KBM-7 (cell line): ENCODE data around the gene SERPINB2.

Experiments used
- DNase-seq: peaks from one replicate; pipeline ENCODE4 v3.0.0-alpha.2; 2015
- in situ Hi-C: fragments of 300-500 bp; cut with MboI; formaldehyde crosslinking; loops from 2 replicates; pipeline ENCODE4 v1.14.3; 2020; ENCODE audit warnings: low sequenced_read_pairs, low pct_unique_long_range_greater_than_20kb, mixed read lengths

The SERPINB2 gene, protein sequence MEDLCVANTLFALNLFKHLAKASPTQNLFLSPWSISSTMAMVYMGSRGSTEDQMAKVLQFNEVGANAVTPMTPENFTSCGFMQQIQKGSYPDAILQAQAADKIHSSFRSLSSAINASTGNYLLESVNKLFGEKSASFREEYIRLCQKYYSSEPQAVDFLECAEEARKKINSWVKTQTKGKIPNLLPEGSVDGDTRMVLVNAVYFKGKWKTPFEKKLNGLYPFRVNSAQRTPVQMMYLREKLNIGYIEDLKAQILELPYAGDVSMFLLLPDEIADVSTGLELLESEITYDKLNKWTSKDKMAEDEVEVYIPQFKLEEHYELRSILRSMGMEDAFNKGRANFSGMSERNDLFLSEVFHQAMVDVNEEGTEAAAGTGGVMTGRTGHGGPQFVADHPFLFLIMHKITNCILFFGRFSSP

DNA sequence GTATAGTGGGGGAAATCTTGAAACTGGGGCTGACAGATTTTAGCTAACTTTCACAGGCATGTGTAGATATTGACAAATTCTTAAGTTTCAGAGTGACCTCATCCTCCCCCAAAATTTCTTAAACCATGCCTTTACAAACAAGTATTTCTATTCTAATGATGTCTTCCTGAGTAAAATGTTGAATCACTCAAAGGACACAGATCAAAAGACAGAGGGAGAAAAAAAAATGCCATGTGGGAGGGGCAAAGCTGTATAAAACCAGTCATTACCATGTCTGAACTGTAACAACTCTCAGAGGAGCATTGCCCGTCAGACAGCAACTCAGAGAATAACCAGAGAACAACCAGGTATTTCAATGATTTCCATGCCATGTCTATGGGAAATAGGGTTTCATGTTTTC lies at the start of gene SERPINB2:
SERPINB2 (plus strand) TSS at position 282 of the 400 bp plus-strand sequence. CDS start 3,740 bp downstream, outside the sequence.
- in situ Hi-C loops, result no loop called here
- no peak for DNase-seq

DNA sequence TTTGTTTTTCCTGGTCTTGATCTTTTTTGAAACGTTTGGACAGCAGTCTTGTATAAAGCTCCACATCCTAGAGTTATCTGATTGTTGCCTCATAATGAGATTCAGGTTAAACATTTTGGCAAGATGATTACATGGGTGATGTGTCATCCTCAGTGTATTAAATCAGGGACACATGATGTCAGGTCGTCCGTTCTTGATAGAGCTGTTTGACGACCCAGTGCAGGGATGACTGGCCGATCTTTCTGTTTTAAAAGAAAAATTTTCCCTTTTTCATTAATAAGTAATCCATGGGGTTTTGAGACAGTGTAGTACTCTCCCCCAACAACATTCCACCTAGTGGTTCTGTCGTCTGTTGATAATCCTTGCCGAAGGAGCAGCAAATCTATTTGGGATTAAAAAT lies 44.5 kb upstream of the SERPINB2 start:
- in situ Hi-C loops, result loop anchor here (25.0 kb wide), 1 partner anchor 331 kb away; no protein-coding TSS in a partner anchor
- no peak for DNase-seq

DNA sequence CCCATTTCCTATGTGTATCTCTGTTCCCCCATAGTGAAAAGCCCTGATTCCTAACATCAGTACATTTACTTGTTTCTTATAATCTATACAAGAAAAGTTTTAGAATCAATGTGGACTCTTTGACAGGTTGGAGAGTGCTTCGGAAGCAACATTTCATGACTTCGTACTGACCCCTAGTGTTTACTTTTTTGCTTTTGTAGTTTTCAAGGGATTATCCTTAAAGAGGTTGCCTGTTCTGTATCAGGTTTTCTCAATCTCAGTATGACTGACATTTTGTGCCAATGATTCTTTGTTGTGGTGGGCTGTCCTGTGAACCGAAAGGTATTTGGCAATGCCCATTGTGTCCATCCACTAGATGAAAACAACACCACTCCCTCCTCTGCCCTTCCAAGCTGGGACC lies 43.3 kb upstream of the SERPINB2 start:
- DNase-seq, result peak; percentile 51
- in situ Hi-C loops, result loop anchor here (25.0 kb wide), 1 partner anchor 332 kb away; no protein-coding TSS in a partner anchor

DNA sequence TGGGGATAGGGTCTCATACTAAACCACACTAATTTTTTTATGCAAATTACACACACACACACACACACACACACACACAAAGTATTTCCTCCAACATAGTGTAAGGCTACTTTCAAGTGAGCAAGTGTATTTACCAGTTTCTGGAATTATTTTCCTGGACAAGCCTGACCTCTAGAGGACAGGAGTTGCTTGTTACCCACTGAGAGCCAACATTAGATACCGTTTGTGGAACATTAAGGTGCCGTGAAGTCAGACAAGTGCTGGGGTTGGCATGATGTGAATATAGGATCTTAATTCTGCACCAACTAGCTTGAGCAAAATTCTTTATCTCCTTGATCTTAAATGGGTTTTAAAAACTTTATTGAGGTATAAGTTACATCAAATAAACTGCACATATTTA lies 39.3 kb upstream of the SERPINB2 start:
- peak; percentile 40 for DNase-seq
- in situ Hi-C loops, result loop anchor here (25.0 kb wide), 1 partner anchor 336 kb away; no protein-coding TSS in a partner anchor

DNA sequence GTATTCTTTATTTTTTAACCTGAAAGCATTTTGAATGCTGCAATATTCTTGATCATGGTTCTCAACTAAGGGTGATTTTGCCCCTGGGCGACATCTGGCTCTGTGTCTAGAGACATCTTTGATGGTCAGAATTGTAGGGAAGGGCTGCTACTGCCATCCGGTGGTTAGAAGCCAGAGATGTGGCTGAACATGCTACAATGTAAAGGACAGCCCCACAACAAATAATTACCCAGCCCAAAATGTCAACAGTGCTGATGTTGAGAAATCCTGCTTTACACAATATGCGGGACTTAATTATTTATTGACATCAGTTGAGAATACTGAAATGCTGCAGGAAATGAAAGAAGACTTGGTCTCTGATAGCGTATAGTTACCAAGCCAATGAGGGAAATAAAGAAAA lies 37.5 kb upstream of the SERPINB2 start:
- in situ Hi-C loops, result no loop called here
- DNase-seq, result peak; percentile 26

DNA sequence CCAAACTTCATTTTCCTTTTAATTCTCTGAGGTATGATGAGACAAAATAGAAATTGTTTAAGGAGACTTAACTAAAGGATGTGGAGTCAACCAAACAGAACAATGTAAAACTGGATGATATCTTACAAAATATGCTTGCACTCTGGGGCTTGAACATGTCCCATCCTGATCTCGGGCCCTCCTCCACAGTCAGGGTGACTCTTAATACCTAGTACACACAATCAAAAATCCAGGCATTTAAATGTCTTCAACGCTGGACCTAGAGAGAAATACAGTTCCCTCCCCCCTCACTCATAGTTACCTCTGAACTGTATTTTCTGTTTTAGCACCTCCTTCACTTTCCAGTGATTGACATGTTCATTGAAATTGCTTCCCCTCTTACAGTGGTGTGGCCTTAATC lies 36.9 kb upstream of the SERPINB2 start:
- no peak for DNase-seq
- in situ Hi-C loops, result no loop called here

DNA sequence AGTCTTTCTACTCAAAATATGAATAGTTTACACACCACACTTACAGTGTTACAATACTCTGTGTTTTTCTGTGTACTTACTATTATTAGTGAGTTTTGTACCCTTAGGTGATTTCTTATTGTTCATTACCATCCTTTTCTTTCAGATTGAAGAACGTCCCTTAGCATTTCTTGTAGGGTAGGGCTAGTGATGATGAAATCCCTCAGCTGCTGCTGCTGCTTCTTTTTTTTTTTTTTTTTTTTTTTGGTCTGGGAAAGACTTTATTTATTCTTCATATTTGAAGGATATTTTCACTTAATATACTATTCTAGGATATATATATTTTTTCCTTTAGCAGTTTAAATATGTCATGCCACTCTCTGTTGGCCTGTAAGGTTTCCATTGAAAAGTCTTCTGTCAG lies 29.0 kb upstream of the SERPINB2 start:
- in situ Hi-C loops, result no loop called here

DNA sequence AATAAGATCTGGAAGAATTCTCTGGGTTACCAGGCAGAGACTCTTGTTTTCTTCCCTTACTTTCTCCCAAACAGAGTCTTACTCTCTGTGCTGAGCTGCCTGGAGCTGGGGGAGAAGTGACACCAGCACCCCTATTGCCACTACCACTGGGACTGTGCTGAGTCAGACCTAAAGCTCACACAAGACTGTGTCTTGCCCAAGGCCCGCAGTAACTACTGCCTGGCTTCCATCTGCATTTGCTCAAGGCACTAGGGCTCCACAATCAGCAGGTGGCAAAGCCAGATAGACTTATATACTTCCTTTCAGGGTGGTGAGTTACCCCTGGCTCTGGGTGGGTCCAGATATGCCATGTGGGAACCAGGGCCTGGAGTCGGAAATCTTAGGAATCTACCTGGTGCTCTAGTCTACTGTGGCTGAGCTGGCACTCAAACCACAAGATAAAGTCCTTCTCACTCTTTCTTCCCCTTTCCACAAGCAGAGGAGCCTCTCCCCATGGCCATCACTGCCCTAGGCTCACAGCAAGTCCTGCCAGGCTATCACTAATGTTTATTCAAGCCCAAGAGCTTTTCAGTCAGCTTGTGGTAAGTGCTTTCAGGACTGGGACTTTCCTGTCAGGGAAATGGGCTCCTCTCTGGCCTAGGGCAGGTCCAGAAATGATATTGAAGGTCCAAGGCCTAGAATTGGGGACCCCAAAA lies 27.6 kb upstream of the SERPINB2 start:
- no peak for DNase-seq
- in situ Hi-C loops, result no loop called here

More for the DNA sequence above, 29.0 kb upstream of the SERPINB2 start:
- no peak for DNase-seq

DNA sequence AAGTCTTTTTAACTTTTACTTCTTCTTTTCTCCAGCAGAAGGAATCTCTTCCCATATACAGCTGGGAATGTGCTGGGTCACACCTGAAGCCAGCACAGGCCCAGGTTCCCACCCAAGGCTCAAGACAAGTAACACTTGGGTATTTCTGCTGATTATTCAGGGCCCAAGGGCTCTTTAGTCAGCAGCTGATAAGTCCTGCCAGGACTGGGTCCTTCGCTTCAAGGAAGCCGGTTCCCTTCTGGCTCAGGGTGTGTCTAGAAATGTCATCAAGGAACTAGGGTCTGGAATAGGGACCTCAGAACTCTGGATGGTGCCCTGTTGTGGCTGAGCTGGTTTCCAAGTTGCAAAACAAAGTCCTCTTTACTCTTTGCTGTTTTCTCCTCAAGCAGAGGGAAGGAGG lies 27.0 kb upstream of the SERPINB2 start:
- in situ Hi-C loops, result no loop called here
- DNase-seq, result no peak

DNA sequence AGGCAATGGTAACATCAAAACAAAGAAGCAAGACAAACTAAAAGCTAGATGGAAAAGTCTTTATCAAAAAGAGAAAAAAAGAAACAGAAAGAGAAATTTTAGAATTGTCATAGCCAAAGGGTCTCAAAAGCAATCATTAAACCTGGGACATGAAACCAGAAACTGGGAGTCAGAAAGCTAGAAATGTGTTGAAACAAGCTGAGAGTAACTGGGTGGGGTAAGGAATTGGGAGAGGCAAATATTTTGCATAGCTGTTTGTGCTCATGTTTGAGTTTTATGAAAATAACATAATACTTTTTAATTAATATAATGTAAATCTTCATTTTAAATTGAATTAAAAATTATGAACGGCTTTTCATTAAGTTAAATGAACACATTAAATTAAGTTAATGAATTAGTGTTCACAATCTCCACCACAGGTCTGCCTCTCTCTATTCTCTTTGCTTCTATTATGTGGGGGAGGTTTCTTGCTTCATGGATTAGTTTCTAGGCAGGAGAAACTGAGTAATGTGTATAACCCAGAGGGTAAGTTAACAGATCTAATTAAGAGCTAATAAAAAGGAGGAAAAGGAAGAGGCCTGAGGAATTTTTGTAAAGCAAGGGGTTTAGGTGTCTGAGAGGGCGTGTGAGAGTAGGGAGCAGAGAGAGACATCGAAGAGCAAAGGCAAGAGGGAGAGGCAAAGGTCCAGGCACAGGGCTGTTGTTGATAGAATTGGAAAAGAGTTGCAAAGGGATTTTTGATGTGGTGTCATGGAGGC lies 20.0 kb upstream of the SERPINB2 start:
- in situ Hi-C loops, result no loop called here
- DNase-seq, result no peak

DNA sequence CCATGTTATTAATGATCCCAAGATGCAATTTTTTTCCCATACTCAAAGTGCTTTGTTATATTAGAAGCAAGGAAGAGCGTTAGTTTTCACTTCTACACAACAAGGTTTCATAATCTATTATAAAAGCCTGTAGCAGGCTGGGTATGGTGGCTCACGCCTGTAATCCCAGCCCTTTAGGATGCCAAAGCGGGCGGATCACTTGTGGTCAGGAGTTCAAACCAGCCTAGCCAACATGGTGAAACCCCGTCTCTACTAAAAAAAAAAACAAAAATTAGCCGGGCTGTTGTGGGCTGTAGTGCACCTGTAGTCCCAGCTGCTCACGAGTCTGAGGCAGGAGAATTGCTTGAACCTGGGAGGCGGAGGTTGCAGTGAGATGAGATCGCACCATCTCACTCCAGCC lies 19.0 kb upstream of the SERPINB2 start:
- in situ Hi-C loops, result no loop called here
- no peak for DNase-seq

DNA sequence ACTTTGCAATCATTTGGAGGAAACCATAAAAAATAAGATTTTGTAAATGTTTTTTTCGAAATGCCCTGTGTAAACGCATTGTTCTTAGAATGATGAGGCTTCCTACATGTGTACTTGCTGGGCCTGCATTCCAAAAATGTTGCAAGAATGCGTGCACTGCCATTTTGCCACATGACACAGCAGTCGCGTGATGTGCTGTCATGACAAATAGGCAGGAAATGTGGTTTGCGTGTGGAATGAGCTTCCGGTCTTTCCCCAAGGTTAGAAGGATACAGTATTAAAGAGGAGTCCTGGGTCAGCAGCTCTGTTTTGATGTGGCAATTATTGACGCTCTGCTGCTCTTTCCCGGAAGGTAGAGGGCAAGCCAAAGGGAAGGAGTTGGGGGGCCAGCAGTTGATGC lies 18.1 kb upstream of the SERPINB2 start:
- peak; percentile 58 for DNase-seq
- in situ Hi-C loops, result no loop called here

DNA sequence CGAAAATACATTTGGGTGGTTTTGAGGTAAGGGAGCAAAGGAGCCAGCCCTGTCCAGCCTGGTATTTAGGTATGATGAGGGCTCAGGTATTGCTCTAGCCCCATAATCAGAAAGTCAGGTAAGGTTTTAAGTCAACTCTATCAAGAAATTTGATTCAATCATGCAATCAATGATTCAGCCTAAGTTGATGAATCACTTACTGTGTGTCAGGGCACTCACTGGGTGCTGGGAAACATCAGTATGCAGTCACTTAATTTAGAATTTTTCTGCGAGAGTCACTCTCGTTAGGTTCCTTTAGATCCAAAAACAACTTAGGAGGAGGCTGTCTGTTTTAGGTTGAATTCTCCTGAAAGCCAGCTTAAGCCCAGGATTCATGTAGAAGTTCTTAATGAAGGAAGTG lies 17.7 kb upstream of the SERPINB2 start:
- in situ Hi-C loops, result no loop called here
- no peak for DNase-seq

DNA sequence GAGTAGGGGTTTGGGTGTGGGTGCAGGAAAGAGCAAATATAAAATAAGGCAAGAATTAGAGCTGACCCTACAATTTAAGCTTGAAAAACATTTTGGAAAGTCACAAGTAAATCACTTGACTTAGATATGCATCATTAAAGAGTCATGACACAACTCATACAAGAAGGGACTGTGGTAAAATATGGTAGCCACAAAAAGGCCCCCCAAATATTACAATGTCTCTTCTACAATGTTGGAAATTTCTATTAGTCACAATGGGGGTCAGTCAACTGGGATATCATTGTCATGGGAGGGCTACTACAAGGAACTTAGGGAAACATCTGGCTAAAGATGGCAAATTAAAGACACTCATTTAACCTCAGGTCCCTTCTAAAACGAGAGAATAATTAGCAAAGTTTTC lies 15.7 kb upstream of the SERPINB2 start:
- in situ Hi-C loops, result no loop called here
- no peak for DNase-seq

DNA sequence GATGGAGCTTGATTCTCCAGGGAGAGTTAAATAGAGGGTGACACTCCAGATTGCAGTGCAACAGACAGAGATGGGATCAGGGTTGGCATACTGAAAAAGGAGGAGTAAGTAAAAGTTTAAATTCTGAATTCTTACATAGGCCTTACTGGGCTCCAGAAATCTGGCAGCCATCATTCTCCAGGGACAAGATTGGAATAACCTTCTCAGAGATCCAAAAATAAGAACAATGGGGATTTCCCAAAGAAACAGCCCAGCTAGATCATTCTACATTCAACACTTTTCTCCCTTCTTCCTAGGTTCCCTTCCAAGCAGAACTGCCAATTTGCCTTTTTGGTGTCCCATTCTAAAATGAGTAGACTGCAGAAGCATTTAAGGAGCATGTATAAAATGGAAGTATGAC lies 14.9 kb upstream of the SERPINB2 start:
- in situ Hi-C loops, result no loop called here
- no peak for DNase-seq

DNA sequence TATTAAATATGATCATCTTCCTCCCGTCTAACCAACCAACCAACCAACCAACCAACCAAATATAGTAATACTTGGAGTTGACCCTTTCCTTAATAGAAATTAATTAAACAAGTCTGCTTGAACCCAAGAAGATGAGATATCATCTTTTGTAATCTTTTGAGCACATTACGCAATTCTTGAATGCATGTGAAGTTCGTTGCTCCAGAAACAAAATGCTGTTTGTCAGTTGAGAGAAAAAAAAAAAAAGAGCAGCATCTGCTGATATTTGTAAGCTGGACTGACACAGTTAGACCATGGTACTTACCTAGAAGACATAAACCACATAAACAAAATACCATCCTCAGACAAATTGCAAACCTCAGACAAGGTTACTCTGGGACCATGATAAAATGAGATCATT lies 9.2 kb upstream of the SERPINB2 start:
- DNase-seq, result no peak
- in situ Hi-C loops, result no loop called here

DNA sequence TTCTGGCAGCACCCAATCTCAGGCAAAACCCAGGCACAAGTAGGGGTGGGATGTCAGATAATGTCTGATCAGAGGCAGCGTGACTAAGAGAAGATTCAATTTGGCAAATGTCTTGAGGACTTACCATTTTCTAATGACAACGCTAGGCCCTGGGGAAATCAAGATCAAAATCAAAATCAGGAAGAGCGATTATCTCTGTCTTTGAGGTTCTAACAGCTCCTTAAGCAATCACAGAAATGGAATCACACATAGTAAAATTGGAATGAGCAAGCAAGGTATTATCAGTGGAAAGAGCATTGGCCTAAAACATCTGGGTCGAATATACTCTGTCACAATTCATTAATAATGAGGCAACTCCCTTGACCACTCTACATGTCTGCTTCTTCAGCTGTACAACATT lies 8.6 kb upstream of the SERPINB2 start:
- DNase-seq, result no peak
- in situ Hi-C loops, result no loop called here

DNA sequence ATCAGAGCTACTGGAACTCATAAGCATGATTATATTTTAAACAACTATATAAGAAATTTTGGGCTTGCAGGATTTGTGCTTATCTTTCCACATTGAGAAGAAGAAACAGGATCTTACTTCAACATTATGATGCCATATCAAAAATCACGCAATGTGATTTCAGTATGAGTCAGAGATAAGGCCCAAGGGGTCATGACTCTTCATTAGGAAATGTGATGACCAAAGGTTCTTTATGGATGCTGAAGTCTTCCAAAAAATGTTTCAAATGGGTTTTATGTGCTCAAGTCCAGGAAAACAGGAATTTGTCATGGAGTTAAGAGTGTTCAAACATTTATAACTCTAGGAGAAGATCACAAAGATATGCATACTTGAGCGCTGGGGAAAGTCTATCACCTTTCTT lies 7.8 kb upstream of the SERPINB2 start:
- no peak for DNase-seq
- in situ Hi-C loops, result no loop called here

DNA sequence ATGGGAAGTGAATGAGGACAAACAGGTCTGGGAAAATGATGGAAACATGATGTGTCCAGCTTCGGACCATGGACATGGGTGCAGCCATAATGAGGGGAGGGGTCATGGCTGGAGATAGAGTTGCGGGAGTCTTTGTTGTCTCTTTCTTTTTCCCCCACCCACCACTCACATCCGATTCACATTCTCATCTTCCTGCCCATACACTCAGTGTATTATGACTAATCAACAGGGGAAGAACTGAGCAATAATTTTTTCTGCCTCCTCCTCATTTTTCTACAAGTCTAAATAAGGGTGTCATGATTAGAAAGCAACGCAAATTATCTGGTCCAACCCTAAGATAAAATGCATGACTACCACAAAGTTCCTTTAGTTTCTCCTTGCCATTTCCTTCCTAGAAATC lies 5.7 kb upstream of the SERPINB2 start:
- in situ Hi-C loops, result no loop called here
- no peak for DNase-seq
